Stimulated activated CD4-positive, alpha-beta T cell treated with anti-CD3 and anti-CD28 coated beads, Interleukin-1b, Interleukin-23, amount 100 ng/mL, for 48 hours (primary cell): ENCODE results near the gene FLOT1.

ENCODE experiments used
- DNase-seq: peaks from one replicate; pipeline ENCODE4 v3.0.0-alpha.2; 2020

Gene FLOT1

DNA sequence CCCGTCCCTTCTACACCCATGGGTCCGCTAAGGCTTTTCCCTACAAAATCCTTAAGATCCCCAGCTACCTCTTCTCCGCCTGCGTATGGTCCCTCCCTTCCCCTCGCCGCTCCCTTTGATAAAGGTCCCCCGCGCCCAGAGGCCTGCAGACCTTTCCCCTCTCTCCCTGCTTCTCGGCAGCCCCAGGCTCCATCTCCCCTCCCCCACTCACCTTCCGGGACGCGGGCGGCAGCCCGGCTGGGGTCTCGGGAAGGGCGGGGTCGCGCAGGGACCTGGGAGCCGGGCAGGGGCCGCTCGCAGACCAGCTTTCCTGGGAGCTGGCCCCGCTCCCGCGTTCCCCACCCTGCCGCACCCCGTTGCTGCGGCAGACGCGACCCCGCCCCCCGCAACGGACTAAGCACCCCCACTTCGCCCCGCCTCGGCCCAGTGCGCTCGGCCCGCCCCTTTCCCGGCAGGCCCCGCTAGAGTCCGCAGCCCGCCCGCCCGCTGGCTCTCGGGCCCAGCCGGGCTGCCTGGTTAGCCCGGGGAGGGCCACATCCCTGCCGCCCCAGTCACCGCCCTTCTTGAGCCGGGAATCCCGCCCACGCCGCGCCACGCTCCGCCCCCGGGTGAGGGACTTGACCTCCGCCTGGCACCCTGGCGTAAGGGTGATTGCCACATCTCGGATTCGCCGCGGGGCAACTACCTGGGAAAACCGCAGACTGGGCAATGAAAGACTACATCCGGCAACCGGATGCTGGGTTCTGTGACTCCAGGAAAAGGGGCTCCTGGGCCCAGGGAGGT, at the start of gene FLOT1:
Gene FLOT1, minus strand, starts transcription at position 372 of the 783 bp plus-strand sequence. CDS start 498 bp downstream, outside the sequence.
- DNase-seq = peak; percentile 97

DNA sequence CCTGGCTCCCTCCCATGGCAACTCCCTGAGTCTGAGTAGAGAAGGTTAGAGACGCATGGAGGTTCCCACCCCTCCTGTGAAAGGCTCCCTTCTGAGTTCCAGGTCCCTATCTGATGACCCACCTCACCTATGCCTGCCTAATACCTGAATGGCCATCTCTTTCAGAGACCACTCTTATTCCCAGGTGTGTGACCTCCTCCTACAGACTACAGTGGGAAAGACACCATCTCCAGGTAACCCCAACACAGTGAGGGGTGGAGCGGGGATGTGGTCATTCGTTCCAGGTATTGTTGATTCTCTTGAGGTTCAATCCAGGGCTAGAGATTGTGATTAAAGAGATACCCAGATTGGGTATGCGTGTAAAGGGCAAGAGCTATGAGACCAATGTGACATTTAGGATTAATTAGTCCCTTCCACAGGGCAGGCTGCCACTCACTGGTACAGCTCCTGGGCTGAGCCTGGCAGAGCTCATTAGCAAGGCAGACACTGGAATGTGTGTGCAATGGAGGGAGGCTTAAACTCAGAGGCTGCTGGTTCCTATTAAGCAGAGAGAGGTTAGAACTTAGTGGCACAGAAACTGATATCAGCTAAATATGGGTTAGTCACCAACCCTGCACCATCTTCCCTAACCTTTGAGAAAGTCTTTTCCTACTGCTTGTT, 48.4 kb upstream of the FLOT1 start:
- DNase-seq = no peak

GRCh38 chr6:30789606-30790005, 47.1 kb upstream of the FLOT1 start:
- no peak for DNase-seq

DNA sequence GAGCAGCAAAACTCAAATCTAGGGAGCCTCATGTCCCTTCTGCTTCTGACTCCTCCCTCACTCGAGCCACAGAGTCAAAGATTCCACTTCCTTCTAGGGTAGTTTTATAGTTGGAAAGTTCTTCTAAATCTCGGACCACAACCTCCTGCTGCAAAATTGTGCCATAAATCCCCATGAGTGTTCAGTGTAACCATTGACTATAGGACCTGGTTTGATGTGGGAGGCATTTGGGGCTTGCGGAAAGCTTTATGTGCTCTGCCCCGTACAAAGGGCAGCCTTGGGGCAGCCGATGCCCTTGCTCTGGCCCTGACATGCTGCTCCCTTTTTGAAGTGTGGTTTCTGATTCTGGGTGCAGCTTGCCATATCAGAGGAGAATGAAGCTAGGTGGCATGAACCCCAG, 45.5 kb upstream of the FLOT1 start:
- no peak for DNase-seq

DNA sequence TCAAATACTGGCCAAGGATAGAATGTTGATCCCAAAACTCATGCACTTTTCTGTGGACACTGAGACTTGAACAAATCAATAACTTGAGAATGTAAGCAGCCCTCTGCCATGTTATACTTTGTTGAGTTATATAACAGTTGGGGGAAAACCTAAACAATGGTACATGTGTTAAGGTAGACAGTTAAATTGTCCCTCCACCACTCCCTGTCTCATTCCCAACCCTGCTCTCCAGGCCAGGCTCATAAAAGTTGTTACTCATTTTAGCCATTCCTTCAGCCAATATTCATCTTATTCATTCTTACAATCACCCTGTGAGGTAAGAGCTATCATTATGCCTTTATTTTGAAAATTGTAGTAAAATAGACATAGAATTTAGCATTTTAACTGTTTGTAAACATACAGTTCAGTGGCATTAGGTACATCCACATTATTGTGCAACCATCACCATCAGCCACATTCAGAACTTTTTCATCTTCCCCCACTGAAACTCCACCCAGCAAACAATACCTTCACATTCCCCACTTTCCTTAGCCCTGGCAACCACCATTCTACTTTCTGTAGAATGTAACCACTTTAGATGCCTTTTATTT, 40.0 kb upstream of the FLOT1 start:
- DNase-seq = no peak

- peak; percentile 44 for DNase-seq
Measured at GRCh38 chr6:30781743-30782424, 39.4 kb upstream of the FLOT1 start.

DNA sequence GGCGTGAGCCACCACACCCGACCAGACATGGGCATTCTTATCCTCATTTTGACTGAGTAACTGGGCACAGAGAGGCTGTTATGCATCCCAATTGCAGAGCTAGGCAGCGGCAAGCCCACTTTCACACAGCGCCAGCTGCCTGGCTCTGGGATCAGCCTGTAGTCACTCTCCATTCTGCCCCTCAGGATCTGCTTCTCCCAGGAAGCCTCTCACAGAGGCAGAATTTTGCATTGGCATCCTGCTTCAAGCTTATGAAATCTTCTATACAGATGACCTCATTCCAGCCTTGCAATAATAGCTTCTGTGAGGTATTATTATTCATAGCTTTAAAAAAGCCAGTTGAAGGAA, 38.9 kb upstream of the FLOT1 start:
- DNase-seq = no peak

DNA sequence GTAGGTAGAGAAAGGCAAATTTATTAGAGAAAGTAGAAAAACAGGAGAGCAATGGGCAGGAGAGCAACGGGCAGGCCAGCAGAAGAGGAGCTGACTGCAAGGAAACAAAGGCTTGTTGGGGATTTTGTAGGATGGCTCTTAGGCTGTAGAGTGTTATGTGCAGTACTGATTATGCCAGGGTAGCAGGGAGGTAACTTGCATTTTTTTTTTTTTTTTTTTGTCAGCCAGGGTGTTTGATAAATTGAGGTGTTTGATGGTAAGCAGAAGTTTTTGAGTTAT, 38.1 kb upstream of the FLOT1 start:
- DNase-seq = no peak

- no peak for DNase-seq
Measured at GRCh38 chr6:30779850-30780641, 37.6 kb upstream of the FLOT1 start.

DNA sequence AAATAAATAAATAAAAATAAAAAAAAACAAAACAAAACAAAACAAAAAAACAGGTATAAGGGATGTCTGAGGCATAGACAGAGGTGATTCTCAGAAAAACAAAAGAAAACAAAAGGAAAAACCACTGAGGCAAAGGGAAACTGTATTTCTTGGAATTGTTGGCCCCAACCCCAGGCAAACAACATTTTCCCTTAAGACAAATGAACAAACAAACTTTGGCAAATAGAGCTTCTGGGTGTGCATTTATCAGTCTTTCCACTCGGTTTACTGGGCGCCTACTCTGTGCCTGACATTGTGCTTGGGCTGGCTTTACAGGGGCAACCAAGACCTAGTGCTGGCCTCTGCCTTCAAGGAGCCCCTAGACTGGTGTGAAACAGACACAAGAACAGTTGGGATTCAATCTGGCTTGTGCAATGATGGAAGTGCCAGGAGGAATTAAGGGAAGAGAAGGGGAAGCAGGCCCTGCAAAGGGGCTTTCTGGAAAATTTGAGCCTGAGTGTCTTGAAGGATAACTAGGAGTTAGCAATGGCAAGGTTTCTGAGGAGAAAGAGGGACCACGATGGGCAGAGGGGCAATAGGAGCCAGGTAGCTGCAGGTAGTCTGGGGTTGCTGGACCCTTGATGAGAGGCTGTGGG, 35.6 kb upstream of the FLOT1 start:
- DNase-seq = no peak

DNA sequence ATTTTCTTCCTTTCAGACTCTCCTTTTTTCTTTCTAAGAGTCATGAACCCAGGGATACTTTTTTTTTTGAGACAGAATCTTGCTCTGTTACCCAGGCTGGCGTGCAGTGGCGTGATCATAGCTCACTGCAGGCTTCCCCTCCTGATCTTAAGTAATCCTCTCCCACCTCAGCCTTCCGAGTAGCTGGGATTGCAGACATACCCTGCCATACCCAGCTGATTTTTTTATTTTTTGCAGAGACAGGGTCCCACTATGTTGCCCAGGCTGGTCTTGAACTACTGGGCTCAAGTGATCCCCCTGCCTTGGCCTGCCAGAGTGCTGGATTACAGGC, 34.6 kb upstream of the FLOT1 start:
- DNase-seq = no peak

GRCh38 chr6:30776390-30777154, 34.1 kb upstream of the FLOT1 start:
- DNase-seq = no peak

DNA sequence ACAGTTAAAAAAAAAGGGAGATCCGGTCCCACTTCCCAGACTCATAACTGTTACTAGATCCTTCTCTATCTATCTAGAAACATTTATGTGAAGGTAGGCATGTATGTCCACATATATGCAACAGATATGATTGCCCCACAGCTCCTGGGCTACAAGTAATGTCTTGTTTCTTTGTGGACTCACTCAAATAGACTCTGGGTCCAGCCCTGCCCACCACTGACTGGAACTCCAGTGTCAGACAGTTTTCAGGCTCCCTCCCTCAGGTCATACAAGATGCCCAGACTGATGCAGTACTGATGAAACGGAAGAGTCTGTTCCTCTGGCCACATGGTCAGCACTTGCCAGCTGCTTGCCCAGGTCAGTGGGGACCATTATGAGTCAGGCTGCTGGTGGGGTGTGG, 32.6 kb upstream of the FLOT1 start:
- DNase-seq = no peak

DNA sequence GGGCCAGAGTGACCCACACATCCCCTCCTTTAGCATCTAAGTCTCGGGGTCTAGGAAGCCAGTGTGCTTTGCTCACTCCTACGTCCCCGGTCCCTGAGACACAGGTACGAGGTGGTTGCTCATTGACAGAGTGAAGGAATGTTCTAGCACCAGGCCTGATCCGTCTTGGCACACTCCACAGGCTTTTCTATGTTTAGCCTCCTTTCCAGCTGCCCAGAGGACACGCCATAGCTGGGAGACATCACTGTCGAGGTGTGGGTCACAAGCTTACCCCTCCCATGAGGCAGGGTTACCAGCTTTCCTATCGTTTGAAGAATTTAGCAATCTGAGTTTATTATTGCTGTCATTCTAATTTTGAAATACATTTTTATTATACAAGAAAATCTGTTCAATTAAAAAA, 32.2 kb upstream of the FLOT1 start:
- no peak for DNase-seq

DNA sequence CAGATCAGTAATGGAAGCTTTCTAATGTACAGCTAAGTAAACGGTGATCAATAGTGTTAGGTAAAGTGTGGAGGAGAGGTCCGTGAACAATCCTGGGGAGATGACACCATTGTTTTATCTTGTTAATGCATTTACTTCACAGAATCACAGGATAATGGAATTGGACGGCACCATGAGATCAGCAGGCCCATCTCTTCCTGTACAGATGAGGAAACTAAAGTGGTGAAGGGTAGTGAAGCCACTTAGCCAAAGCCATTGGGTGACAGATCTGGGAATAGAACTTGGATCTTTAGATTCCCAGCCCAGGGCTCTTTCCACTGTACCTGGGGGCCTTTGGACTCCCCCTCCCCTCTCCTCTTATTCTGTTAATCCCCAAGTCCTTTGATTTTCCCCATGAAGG, 28.1 kb upstream of the FLOT1 start:
- DNase-seq = no peak

GRCh38 chr6:30769853-30770524, 27.5 kb upstream of the FLOT1 start:
- peak; percentile 29 for DNase-seq

DNA sequence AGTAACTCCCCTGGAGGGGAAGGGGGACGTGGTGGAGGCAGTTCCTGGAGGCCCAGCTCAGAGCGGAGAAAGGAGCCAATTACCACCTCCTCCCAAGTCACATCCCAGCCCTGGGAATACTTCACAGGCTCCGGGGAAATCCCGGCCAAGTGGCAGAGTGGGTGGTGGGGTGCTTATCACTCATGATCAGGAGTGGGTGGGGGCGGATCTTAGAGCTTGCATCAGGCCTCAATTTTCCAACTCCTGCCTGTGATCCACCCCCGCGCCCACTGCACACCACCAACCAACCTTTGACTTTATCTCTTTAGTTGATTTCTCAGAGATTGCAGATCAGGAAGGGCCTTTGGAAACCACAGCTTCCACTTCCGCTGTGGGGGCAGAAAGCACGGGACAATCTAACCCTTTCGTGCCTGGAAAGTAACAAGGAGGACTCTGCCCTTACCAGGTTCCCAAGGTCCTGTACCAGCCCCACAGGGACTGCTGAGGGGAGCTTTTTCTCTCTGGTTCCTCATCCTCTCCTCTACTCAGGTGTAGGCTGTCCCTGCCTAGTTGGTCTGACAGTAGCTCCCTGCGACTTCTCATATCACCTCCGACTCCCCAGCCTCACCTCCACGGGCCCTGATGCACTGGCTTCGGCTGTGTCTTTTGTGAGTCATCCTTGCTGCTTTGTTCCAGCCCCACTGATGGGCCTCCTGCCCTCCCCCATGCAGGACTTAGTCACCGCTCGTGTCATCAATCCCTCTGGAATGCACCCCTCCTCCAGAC, 26.8 kb upstream of the FLOT1 start:
- peak; percentile 90 for DNase-seq

DNA sequence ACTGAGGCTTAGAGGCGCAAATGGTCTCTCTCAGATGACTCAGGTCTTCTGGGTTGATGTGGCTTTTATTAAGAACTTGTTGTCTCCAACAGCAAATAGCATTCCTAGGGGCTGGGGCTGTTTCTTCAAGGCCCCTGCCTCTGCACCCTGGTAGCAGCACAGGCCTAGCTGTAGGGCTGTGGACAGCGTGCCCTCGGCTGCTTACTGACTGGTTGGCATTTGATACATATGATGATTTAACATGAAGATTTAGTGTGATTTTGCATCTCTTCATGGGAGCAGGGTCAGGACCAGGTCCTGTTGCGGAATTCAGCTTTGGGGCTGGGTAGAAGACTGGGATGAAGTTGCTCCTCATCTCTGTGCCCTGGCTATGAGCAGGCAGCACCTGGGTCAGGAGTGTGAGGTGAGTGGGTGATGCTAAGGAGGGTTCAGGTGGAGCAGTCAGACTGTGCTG, 26.2 kb upstream of the FLOT1 start:
- DNase-seq = peak; percentile 27

DNA sequence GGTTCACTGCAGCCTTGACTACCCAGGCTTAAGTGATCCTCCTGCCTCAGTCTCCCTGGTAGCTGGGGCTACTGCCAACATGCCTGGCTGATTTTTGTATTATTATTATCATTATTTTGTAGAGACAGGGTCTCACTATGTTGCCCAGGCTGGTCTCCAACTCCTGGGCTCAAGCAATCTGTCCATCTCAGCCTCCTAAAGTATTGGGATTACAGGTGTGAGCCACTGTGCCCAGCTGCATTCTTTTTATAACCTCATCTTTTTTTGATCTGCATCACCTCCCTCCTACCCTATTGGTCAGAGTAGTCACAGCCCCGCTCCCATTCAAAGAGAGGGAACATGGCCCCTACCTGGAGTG, 25.4 kb upstream of the FLOT1 start:
- no peak for DNase-seq

DNA sequence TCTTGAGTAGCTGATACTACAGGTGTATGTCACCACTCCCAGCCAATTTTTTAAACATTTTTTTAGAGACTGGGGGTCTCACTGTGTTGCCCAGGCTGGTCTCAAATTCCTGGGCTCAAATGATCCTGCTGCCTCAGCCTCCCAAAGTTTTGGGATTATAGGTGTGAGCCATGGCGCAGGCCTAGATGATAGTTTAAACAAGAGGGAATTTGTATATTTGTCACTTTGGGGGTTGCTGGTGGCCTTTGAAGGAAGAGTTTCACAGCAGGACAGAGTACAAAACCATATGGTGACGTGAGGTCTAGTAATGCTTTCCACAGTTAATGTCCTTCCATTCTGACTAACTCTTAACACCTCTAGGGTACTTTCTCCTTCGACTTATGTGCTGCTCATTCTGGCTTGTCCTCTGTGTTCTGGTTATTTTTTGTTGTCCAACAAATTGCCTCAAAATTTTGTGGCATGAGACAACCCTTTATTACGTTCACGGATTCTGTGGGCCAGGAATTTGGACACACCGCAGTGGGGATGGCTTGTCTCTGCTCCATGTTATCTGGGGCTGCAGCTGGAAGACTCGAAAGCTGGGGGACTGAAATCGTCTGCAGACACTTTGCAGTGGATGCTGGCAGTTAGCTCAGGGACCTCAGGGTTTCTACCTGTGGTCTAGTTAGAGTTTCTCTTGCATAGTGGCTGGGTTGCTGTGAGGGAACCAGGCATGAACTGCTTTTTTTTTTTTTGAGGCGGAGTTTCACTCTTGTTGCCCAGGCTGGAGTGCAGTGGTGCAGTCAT, 24.9 kb upstream of the FLOT1 start:
- peak; percentile 29 for DNase-seq
